ENCODE measurements around the gene NAIF1.

GRCh38 chr9:128077847-128078503 is 10.9 kb upstream of the NAIF1 start:
- no peak for TF ChIP-seq RAD21 (conservative IDR thresholded peaks at IDR 0.05)
- TF ChIP-seq, protein P1, sequence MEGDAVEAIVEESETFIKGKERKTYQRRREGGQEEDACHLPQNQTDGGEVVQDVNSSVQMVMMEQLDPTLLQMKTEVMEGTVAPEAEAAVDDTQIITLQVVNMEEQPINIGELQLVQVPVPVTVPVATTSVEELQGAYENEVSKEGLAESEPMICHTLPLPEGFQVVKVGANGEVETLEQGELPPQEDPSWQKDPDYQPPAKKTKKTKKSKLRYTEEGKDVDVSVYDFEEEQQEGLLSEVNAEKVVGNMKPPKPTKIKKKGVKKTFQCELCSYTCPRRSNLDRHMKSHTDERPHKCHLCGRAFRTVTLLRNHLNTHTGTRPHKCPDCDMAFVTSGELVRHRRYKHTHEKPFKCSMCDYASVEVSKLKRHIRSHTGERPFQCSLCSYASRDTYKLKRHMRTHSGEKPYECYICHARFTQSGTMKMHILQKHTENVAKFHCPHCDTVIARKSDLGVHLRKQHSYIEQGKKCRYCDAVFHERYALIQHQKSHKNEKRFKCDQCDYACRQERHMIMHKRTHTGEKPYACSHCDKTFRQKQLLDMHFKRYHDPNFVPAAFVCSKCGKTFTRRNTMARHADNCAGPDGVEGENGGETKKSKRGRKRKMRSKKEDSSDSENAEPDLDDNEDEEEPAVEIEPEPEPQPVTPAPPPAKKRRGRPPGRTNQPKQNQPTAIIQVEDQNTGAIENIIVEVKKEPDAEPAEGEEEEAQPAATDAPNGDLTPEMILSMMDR (IDR thresholded peaks at IDR 0.05; ENCODE audit: poor library complexity, severe bottlenecking) = no peak
- TF ChIP-seq EZH2 (IDR thresholded peaks at IDR 0.05; ENCODE audit: borderline replicate concordance, insufficient read depth, low read length, poor library complexity, severe bottlenecking) = no peak
- TF ChIP-seq TAF1 (IDR thresholded peaks at IDR 0.05; ENCODE audit: low read depth) = no peak
- no peak for TF ChIP-seq POLR2AphosphoS5 (IDR thresholded peaks at IDR 0.05)
- no peak for TF ChIP-seq MXI1 (conservative IDR thresholded peaks at IDR 0.05; ENCODE audit: poor library complexity, severe bottlenecking)
